ENCODE measurements around the gene RELL1.

GRCh38 chr4:37603711-37604110, 82.5 kb downstream of the RELL1 start:
- TF ChIP-seq POLR2A (IDR thresholded peaks at IDR 0.05): no peak
- TF ChIP-seq, protein P1, sequence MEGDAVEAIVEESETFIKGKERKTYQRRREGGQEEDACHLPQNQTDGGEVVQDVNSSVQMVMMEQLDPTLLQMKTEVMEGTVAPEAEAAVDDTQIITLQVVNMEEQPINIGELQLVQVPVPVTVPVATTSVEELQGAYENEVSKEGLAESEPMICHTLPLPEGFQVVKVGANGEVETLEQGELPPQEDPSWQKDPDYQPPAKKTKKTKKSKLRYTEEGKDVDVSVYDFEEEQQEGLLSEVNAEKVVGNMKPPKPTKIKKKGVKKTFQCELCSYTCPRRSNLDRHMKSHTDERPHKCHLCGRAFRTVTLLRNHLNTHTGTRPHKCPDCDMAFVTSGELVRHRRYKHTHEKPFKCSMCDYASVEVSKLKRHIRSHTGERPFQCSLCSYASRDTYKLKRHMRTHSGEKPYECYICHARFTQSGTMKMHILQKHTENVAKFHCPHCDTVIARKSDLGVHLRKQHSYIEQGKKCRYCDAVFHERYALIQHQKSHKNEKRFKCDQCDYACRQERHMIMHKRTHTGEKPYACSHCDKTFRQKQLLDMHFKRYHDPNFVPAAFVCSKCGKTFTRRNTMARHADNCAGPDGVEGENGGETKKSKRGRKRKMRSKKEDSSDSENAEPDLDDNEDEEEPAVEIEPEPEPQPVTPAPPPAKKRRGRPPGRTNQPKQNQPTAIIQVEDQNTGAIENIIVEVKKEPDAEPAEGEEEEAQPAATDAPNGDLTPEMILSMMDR (IDR thresholded peaks at IDR 0.05): no peak
- no peak for TF ChIP-seq POLR2AphosphoS5 (IDR thresholded peaks at IDR 0.05)

All from stomach (tissue), 4 donors.